ENCODE data around the gene TEX35.

The TEX35 gene

DNA sequence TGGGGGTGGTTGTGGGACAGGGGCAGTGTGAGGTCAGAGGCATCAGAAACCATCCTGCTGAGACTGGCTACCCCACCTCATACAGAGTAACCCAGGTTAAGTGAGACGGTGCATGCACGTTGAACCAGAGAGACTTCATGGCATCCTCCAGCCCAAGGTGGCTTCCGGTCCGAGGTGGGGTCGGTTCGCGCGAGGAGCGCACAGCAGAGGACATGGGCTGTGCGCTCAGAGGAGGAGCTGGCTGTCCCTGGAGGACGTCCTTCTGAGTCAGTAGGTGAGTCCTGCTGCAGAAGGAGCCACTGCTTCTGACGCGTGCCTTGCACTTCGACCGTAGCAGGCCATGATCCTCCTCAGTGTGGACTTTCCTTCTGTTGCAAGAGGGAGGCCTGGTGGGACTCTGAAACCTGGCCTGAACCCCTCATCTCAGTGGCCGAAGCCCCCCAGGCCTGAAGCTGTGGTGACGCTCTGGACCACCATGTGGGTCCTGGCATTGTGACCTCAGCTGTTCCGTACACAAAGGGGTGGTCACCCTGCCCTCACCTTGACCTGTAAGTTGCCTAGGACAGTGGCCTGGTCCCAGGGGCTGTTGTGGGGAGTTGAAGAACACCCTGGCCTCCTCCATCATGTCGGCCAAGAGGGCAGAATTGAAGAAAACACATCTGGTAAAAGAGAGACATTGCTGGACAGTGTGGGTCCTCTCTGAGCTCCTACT lies at the start of gene TEX35:
TSS of gene TEX35 (plus strand) at position 544 of the 712 bp plus-strand sequence. CDS start at position 624, 80 bp downstream.
- no peak for DNase-seq (ENCODE audit: low read depth)

DNA sequence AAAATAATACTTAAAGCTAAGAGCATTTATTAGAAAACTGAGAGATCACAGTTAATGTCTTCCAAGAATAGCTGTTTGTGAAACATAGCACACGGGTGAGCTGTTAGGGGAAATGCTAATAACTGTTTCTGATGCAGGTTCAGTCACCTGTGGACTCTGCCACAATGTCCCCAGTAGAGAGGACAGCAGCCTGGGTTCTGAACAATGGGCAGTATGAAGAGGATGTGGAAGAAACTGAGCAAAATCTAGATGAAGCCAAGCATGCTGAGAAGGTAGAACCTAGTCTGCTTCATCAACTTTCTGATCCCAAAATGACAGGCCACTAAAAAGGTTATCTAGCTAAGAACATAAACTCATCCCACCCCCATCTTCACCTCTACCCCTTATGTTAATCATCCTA lies 48.8 kb upstream of the TEX35 start:
- DNase-seq (ENCODE audit: low read depth): no peak

DNA sequence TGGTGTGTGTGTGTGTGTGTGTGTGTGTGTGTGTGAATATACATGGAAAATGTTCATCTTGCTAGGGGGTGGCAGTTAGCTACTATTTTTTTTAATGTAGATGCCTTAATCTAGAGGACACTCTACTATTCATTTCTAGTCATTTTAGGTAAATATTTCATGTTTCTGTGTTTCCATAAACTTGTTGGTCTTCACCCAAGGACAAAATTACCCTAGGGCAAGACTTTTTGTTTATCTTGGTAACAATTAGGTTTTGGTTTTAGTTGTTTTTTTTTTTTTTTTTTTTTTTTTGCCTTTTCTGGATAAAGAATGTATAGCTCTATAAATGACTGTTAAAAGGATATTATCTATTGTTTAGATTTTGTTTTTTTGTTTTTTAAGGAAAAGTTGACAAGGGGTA lies 48.3 kb upstream of the TEX35 start:
- DNase-seq (ENCODE audit: low read depth): no peak

DNA sequence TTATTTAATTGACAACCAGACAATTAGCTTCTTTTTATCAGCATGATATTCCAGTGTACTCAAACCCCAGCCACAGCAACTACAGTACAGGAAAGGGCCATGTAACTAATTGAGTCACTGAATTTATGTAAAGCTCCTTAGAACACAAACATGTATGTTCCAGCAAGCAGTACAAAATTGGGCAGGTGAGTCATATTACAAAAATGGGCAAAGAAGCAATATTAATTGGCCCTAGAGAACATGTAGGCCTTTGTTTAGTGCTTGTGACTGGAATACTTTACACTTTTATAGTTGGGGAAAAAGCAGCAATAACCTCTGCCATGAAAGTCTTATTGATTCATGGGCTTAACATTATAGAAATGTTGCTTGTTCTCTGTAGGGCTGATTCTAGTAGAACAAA lies 47.9 kb upstream of the TEX35 start:
- peak; percentile 52 for DNase-seq (ENCODE audit: low read depth)

DNA sequence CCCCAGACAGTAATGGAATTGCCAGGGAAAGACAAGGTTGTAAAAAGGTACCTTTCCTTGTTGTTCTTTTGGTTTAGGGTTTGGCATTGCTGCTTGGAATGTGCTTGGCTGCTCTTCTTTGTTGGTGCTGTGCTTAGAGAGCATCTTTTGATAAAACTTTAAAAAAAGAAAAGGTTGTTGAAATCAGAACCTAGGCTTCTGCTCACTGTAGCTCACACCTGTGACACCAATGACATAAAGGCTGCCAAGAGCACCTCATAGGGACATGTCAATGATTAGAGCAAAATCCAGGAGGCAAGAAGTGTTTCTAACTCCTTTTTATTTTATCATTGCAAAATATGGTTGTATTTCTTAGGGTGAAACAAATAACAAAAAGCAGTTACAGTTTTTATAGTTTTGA lies 45.1 kb upstream of the TEX35 start:
- no peak for DNase-seq (ENCODE audit: low read depth)

DNA sequence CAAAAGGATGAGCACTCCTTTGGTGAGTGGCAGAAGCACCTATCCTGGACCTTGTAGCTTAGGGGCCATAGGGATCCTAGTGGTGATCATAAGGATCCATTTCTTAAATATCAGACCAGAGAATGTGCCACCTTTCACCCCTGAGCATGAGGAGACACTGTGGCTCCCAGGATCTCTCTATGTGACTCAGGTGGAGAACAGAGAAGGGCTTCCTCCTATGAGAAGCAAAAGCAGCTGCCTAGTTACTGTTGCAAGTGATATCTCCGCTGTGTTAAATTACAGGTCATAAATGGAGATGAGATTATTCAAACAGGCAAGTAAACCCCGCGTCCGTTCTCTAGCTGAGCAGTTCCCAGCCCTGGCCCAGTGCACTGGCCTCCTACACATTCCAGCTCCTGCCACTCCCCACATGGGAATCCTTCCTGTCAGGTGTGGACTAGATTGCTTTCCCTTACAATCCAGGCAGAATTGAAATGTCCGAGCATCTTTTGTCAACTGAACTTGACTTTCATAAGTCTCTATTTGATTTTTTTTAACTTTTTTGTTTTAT lies 42.4 kb upstream of the TEX35 start:
- peak; percentile 69 for DNase-seq (ENCODE audit: low read depth)

DNA sequence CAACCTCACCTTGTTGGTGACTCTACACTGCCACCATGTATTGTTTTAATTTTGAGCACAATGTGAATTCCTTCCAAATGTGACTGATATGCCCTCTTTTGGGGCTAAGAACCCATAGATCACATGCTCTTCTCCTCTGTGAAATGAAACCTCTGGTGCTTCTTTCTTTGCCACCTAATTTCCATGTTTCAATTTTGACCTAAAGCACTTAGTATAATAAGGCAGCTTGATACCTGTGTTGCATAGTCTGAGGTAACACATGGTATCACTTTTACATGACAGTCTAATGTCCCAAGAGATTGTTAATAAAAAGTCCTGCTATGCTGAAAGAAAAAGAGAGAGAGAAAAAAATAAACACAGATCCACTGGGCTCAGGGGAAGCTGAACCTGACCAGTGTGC lies 40.4 kb upstream of the TEX35 start:
- no peak for DNase-seq (ENCODE audit: low read depth)

DNA sequence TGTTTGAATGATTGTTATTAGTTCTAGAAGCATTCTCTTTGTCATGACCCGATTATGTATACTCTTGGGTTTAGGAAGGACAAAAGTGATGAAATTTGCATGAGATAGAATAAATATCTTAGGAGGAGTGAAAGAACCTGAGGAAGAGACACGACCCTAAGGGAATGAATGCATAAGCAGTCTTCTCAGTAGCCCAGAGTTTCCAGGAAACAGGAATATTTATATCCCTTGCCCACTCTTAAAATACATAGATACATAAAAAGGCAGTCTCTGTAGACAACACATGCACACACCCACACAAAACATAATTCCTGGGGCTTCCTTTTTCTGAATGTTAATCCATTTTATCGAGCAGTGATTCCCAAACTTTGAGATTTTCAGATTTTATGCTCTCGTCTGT lies 35.5 kb upstream of the TEX35 start:
- no peak for DNase-seq (ENCODE audit: low read depth)

DNA sequence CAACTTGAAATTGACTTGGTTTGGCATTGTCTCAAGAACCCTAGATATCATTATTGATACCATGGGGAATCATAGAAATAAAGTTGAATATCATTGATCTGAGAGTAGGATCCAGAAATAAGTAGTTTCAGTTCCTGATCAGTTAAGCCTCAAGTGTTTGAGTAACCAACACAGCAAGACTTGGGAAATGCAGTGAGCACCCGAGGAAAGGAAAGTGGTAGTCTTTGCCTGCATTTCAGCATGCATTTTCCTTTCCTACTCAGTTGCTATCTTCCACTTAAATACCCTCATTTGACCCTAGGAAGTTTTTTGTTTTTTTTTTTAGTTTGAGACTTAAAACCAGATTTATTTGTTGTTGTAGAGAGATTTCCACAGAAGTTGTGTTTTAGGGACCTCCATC lies 35.1 kb upstream of the TEX35 start:
- no peak for DNase-seq (ENCODE audit: low read depth)

DNA sequence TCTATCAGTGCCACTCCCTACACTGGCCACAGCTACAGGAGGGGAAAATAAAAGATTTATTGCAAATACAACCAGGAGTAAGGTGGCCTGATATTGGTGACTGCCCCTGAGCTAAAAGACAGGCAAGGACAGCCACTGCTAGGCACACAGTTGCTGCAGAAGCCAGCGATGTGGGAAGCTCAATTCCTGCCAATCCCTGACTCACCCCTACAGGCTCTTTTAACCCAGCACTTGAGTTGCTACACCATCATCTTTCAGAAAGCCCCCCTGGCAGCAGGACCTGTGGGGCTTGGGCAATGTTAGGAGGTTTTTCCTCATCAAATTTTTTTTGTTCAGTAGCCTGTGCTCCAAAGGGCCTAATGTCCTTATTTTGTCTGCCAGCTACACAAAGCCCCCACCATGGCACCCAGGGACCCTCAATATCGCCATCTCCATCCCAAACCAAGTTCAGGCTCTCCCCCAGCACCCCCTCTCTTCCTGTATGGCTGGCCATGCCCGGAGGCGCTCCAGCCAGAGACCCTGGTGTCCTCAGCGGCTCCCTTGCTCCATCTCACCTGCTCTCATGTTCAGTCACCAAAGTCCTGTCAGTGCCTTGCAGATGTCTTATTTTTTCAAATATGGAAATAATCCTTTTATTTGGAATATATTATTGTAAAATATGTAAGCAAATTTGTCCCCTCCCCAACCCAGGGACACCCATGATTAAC lies 29.5 kb upstream of the TEX35 start:
- DNase-seq (ENCODE audit: low read depth): no peak

DNA sequence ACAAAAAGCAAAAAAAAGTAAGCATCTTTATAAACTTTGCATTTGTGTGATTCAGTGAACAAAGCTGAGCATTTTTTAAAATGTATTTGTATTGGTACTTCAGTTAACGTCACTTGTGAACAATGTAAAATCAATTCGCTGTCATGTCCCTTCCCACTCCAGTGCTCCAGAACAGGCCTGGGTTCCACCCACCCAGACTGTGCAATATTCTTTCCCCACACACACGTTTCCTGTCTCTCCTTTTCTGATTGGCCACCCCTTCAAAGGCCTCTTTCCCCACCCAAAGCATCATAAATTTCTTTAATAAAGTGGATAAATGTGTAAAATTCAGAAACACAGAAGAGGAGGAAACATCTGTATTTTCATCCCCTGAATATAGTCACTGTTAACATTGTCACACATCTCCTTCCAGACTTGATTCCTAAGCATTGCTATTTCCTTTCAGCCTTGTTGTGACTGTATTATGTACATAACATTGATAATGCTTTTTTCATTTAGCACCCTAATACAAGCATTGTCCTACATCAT lies 28.1 kb upstream of the TEX35 start:
- no peak for DNase-seq (ENCODE audit: low read depth)

DNA sequence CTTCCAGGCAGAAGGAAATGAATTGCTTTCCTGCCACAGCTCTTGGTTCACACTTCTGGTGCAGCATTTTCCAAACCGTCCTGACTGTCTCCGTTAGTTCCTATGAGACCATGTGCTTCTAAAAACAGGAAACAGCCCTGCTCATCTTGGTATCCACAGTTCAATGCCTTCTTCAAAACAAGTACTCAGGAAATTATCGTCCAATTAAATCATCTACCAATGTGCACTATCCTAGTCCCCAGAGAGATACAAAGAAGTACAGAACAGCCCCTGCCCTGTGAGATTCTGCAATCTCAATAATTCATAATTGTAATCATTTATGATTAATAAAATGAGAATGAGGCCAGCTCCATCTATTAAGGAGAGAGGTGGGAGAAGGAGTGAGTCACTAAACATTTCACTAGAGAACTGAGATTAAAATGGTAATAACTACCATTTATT lies 27.3 kb upstream of the TEX35 start:
- DNase-seq (ENCODE audit: low read depth): peak; percentile 71

DNA sequence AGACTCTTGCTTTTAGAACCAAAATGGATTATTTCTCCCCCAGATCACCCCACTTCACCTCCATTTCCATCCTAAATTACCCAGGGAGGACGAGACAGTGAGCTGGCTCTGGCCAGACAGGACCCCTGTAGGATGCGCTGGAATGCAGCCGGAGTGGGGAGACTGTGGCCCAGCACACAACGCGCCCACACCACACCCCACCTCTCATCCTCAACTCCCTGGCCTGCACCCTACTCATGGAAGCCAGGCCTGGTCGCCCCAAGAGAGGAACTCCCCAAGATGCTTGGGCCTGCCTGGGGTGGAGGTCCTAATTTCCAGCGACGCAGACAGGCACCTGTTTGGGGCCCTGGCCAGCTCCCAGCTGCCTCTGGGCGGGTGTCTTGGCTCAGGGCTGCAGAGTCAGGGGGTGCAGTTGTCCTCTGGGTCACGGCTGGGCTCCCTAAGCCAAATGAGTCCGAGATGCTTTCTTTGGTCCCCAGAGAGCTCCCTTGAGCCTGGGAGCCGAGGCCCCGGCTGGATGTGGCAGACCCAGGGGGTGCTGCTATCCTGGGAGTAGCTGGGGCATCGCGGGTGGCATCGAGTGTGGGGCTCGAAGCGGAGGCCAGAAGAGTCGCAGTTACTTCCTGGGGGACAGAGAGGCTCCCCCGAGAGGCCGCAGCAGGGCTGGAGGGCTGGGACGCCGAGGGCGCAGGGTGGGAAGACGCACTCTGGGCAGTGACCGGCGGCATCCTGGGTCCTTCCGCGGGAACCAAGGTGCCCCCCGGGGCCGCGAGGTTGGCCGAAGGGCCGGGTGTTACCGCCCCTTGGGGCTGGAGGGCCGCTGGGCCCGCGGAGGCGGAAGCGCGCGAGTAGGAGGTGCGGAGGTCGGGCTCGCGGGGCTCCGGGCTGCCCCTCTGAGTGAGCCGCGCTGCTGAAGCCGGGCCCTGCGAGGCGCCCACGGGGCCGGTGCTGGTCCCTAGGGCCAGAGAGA lies 26.5 kb upstream of the TEX35 start:
- no peak for DNase-seq (ENCODE audit: low read depth)

DNA sequence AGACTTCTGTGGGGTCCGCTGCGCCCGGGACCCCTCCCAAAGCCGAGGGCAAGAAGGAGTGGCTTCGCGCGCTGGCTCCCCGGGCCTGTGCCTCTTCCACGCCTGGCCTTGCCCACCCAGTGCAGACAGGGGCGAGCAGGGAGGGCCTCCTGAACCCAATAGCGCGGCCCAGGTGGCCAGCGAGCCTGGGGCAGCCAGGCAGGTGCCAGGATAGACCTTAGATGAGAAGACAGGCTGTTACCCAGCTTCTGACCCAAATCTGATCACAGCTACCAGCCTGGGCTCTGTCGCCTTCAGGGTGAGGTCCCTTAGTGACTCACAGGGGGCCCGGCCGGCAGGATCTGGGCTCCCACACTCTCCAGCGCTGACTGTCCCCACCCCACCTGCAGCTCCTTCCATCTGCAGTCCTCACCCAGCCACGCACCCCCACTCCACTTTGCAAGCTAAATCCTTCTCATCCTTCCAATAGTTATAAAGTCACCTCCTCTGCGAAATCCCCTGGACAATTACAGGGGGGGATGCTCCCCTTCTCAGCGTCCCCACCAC lies 25.8 kb upstream of the TEX35 start:
- no peak for DNase-seq (ENCODE audit: low read depth)

DNA sequence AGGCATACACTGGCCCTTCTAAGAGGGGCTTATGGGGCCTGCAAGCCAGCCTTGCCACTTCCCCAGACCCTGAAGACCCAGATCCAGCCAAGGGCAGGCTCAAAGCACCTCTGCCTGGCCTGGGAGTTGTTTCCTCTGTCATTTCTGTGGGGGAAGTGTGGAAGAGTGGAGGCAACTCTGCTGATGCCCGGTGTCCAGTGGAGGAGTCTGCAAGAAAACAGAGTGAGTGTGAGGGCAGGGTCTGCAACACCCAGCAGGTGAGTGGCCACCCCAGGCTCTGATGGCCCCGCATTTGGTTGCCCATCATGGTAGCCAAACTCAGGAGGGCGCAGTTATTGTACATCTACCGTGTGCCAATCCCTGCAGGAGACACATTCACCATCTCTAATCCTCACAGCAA lies 24.5 kb upstream of the TEX35 start:
- no peak for DNase-seq (ENCODE audit: low read depth)

DNA sequence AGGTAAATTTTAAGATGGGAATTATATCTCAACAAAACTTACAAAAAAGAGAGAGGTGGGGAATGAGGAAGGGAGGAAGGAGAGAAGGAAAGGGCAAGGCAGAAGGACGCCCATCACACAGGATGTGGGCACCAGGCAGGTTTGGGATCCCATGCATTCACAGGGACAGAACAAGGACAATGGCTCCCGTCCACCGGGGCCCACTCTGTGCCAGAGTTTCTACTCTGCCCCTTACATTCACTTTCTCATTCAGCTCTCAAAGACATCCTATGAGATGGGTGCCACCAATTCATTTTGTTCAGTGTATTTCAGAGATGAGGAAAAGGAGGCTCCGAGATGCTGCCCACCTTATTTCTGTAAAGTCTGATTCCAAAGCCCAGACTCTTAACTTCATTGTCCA lies 23.5 kb upstream of the TEX35 start:
- no peak for DNase-seq (ENCODE audit: low read depth)

DNA sequence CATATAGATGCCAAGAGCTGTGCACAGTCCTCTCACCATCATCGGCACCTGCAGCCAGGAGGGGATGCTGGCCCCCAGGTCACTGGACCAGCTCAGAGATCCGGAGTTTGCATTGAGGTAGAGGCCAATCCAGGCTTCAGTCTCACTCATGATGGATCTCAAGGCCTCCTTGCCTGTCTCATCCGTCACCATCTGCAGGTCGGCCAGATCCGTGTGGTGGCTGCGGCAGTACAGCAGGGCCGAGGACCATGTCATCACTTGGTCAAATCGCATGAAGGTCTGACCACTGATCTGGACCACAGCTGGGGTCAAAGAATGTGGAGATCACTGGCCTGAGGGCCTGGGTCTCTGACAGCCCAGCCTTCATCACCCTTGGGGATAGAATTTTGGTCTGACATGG lies 22.8 kb upstream of the TEX35 start:
- DNase-seq (ENCODE audit: low read depth): no peak

DNA sequence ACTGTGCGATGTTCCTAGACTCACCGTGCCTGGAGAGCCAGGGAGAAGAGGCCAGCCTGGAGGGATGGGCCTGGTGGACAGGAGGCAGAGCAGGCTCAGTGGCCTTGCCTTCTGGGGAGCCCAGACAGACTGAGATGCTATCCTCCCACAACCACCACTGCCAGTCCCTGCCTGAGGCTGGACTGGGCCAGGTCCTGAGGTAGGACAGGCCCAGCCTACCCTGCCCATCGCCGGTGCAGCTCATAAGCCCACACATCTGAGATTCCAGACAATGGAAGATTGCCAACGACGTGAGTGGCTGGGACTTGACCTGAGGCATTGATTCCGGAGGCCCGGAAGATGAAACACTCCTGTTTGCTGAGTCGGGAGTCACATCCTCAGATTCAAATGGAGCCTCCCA lies 21.9 kb upstream of the TEX35 start:
- no peak for DNase-seq (ENCODE audit: low read depth)

DNA sequence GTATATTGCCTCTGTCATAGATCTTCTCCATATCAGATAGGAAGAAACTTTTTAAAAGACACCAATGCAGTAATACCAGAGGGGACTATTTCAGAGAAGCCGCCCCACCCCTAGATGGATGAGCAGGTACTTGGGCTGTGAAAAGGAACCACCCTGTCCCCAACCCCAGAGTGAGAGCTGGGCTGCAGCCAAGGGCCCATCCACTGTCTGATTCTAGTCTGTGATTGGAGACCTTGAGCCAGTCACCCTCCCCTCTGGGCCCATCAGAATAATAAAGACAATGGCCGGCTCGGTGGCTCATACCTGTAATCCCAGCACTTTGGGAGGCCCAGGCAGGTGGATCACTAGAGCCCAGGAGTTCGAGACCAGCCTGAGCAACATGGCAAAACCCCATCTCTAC lies 21.2 kb upstream of the TEX35 start:
- no peak for DNase-seq (ENCODE audit: low read depth)

DNA sequence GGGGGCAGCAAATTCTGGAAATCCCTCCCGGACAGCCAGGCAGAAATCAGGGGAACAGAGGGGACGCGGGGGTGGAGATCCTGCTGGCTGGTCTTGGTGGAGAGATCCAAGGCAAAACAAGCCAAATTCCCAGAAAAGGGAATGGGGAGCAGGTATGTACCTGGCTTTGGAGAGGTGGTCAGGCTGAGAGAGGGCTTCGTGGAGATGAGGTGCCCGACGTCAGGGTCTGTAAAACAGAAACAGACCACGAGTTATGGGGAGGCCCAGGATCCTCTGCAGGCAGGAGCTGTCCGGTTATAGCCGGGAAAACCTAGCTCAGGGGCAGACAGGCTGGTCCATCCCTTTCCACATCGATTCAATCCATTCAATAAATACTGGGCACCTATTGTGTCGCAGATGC lies 20.6 kb upstream of the TEX35 start:
- no peak for DNase-seq (ENCODE audit: low read depth)

DNA sequence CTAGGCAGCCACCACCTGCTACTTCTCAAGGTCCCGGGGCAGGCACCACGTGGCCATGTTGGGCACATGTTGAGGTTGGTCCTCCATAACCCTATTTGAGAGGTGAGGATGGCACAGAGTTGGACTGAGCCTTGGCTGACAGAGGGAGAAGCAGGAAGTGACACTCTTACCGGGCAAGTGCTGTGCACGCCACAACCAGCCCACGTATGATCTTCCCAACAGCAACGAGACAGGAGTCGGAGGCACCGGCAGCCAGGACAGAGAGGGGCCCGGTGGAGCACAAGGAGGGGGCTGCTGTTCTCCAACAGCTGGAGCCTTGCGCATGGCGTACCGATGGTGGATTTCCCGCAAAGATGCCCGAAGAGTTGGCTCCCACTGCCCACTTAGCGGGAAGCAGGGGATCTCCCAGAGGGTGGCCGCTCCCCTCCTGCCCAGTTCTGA lies 19.6 kb upstream of the TEX35 start:
- no peak for DNase-seq (ENCODE audit: low read depth)

DNA sequence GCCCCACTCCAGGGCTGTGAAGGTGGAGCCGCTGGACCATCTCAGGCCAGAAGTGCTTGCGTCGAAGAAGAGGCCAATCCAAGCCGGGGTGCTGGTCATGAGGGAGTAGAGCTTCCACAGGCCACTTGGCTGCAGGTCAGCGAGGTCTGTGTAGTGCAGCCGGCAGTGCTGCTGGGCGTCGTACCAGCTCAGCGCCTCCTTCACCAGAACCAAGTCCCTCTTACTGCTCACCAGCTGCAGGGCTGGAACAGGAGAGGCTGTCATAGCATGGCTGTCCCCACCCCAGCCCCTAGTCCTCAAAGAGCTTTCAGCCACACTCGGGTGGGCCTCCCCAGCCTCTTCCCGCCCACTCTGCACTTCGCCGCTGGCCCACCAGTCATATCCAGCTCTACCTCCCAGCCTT lies 18.3 kb upstream of the TEX35 start:
- DNase-seq (ENCODE audit: low read depth): no peak

Measured in amniotic epithelial cell (primary cell).